ENCODE measurements around the gene NFATC2IP. TPM values are rescaled to one million over a fixed set of nuclear protein-coding genes. Genes with fewer than 3 reads are reported as not detected.

Gene NFATC2IP
- total and polyA plus RNA-seq, 10 of the 15 experiments (the other 5 are each of a cell fraction or from before 2014, with no cell fraction given): 12.2 to 93.9 (median 46.9) TPM

DNA sequence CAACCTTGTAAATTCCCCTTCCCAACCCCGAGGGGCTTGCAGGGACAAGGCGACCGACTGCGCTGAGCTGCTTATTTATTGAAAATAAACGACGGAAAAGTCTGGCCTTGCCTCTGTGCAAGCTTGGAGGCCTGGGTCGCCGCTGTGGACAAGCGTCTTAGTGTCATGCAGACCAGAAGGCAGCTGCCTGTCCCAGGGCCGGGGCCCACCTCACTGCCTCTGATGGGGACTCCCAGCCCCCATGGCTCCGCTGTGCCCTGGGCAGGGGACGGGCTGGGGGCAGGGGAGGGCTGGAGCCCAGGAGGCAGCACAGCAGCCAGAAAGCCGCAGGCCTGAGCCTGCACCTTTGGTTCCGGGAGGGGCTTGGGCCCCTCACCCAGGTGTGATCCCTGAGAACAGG lies 46.4 kb upstream of the NFATC2IP start:
- no peaks in the 10 kb centered on the region for H3K79me2 ChIP-seq (ENCODE audit: control insufficient read depth, insufficient read depth, low read length)
- ChIA-PET SMC1A (ENCODE audit: uncharacterized antibody, unreplicated experiment) (no interaction called here), POLR2A (no interaction called here), RAD21 (ENCODE audit: unreplicated experiment) (no interaction called here), CTCF (no interaction called here)
- in situ Hi-C loops (cut with MboI): no loop called here
- H2AFZ ChIP-seq (ENCODE audit: control insufficient read depth, low read depth, low read length): no peak overlapping the region
- WGBS (ENCODE audit: insufficient coverage, insufficient replicate concordance, low lambda C conversion rate, missing lambda C conversion rate): 86% methylated on average over 14 of the region's 14 CpGs
- no peak overlapping the region for H3K4me3 ChIP-seq
- no peak overlapping the region for H3K27ac ChIP-seq (ENCODE audit: control insufficient read depth, insufficient read depth)
- no peak overlapping the region for H3K9ac ChIP-seq (ENCODE audit: control insufficient read depth, insufficient read depth, low read length)
- ATAC-seq: no peak
- no peaks in the 10 kb centered on the region for H3K9me3 ChIP-seq (replicated peaks; ENCODE audit: control insufficient read depth, insufficient read depth, low read length)
- no peak for DNase-seq (ENCODE audit: low read depth, low spot score)
- H3K4me2 ChIP-seq (ENCODE audit: control insufficient read depth, insufficient read depth): no peak overlapping the region
- FAIRE-seq: no peak
- intact Hi-C loops (cut with micrococcal nuclease; ENCODE audit: unreplicated experiment): no loop called here
- BruUV-seq (replicated peaks): no TSS peak
- no peak for TF ChIP-seq HSF1 (IDR thresholded peaks at IDR 0.05; ENCODE audit: low read depth, low read length)
- no peaks in the 10 kb centered on the region for H4K20me1 ChIP-seq (ENCODE audit: control insufficient read depth, insufficient read depth)
- peaks cover 6 to 8% of the 10 kb centered on the region in 2 experiments; a peak in 3 of 4 replicates for H3K36me3 ChIP-seq (ENCODE audit: control insufficient read depth in 2 of 2, insufficient read depth in 2 of 2, low read length in 1 of 2)
- H3K4me1 ChIP-seq (ENCODE audit: control insufficient read depth, insufficient read depth, low read length): no peaks in the 10 kb centered on the region
- no peaks in the 10 kb centered on the region for H3K27me3 ChIP-seq (replicated peaks in 1 of 2; ENCODE audit: control insufficient read depth in 2 of 2, insufficient read depth in 2 of 2, low read length in 1 of 2)

- Histone ChIP-seq H3K4me2 (ENCODE audit: control insufficient read depth, insufficient read depth) (no peak overlapping the region), H3K36me3 (ENCODE audit: control insufficient read depth in 2 of 2, insufficient read depth in 2 of 2, low read length in 1 of 2) (peaks cover 6 to 8% of the 10 kb centered on the region in 2 experiments; a peak in 3 of 4 replicates), H3K27me3 (replicated peaks in 1 of 2; ENCODE audit: control insufficient read depth in 2 of 2, insufficient read depth in 2 of 2, low read length in 1 of 2) (no peaks in the 10 kb centered on the region), H3K79me2 (ENCODE audit: control insufficient read depth, insufficient read depth, low read length) (no peaks in the 10 kb centered on the region), H3K9ac (ENCODE audit: control insufficient read depth, insufficient read depth, low read length) (no peak overlapping the region), H2AFZ (ENCODE audit: control insufficient read depth, low read depth, low read length) (no peak overlapping the region), H3K27ac (ENCODE audit: control insufficient read depth, insufficient read depth) (no peak overlapping the region), H3K4me3 (no peak overlapping the region), H4K20me1 (ENCODE audit: control insufficient read depth, insufficient read depth) (no peaks in the 10 kb centered on the region), H3K9me3 (replicated peaks; ENCODE audit: control insufficient read depth, insufficient read depth, low read length) (no peaks in the 10 kb centered on the region), H3K4me1 (ENCODE audit: control insufficient read depth, insufficient read depth, low read length) (no peaks in the 10 kb centered on the region)
- DNase-seq (ENCODE audit: low read depth, low spot score): no peak
- no peak for FAIRE-seq
- 95% methylated on average over 16 of the region's 16 CpGs for WGBS (ENCODE audit: insufficient coverage, insufficient replicate concordance, low lambda C conversion rate, missing lambda C conversion rate)
- CTCF ChIA-PET: no interaction called here
- intact Hi-C loops (cut with micrococcal nuclease; ENCODE audit: unreplicated experiment) (no loop called here), in situ Hi-C loops (cut with MboI) (no loop called here)
- TF ChIP-seq SRF (IDR thresholded peaks at IDR 0.05; ENCODE audit: low read depth in 2 of 2, low read length in 2 of 2): no peak
- TF ChIP-seq CEBPB (IDR thresholded peaks at IDR 0.05; ENCODE audit: borderline replicate concordance in 1 of 2, low read depth in 2 of 2, low read length in 2 of 2): no peak
- TF ChIP-seq CREM (IDR thresholded peaks at IDR 0.05; ENCODE audit: low read depth): no peak
- no TSS peak for BruUV-seq (replicated peaks)
- POLR2A ChIA-PET: no interaction called here
- no peak for ATAC-seq
- SMC1A ChIA-PET (ENCODE audit: uncharacterized antibody, unreplicated experiment): no interaction called here
- RAD21 ChIA-PET (ENCODE audit: unreplicated experiment): no interaction called here
Measured at GRCh38 chr16:28904828-28905227, 45.9 kb upstream of the NFATC2IP start.
